ENCODE data around the gene COG1.

DNA sequence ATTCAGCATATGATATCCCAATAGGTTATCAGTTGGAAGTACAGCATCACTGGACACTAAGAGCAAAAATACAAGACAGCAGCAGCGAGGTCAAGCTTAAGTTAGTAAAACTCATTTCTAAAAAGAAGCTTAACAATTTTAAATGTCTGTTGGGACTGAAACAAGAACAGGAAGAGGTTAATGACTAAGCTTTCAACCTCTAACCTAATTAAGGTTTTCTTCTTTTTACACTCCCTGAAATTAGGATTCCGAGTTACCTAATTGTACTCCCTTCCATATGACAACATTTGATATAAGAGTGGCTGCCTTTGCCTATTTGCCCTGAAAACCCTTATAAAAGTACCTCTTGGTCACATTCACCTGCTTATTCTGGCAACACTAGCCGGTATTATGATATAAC, 34.5 kb downstream of the COG1 start:
- TF ChIP-seq, protein P1, sequence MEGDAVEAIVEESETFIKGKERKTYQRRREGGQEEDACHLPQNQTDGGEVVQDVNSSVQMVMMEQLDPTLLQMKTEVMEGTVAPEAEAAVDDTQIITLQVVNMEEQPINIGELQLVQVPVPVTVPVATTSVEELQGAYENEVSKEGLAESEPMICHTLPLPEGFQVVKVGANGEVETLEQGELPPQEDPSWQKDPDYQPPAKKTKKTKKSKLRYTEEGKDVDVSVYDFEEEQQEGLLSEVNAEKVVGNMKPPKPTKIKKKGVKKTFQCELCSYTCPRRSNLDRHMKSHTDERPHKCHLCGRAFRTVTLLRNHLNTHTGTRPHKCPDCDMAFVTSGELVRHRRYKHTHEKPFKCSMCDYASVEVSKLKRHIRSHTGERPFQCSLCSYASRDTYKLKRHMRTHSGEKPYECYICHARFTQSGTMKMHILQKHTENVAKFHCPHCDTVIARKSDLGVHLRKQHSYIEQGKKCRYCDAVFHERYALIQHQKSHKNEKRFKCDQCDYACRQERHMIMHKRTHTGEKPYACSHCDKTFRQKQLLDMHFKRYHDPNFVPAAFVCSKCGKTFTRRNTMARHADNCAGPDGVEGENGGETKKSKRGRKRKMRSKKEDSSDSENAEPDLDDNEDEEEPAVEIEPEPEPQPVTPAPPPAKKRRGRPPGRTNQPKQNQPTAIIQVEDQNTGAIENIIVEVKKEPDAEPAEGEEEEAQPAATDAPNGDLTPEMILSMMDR (IDR thresholded peaks at IDR 0.05), result no peak
- TF ChIP-seq POLR2AphosphoS5 (IDR thresholded peaks at IDR 0.05; ENCODE audit: low read depth, low read length) (no peak), TCF7L2 (IDR thresholded peaks at IDR 0.05; ENCODE audit: low read depth, low read length) (no peak), SIN3A (IDR thresholded peaks at IDR 0.05; ENCODE audit: borderline replicate concordance, insufficient read depth, low read depth, low read length) (no peak)
- TF ChIP-seq, protein P2, sequence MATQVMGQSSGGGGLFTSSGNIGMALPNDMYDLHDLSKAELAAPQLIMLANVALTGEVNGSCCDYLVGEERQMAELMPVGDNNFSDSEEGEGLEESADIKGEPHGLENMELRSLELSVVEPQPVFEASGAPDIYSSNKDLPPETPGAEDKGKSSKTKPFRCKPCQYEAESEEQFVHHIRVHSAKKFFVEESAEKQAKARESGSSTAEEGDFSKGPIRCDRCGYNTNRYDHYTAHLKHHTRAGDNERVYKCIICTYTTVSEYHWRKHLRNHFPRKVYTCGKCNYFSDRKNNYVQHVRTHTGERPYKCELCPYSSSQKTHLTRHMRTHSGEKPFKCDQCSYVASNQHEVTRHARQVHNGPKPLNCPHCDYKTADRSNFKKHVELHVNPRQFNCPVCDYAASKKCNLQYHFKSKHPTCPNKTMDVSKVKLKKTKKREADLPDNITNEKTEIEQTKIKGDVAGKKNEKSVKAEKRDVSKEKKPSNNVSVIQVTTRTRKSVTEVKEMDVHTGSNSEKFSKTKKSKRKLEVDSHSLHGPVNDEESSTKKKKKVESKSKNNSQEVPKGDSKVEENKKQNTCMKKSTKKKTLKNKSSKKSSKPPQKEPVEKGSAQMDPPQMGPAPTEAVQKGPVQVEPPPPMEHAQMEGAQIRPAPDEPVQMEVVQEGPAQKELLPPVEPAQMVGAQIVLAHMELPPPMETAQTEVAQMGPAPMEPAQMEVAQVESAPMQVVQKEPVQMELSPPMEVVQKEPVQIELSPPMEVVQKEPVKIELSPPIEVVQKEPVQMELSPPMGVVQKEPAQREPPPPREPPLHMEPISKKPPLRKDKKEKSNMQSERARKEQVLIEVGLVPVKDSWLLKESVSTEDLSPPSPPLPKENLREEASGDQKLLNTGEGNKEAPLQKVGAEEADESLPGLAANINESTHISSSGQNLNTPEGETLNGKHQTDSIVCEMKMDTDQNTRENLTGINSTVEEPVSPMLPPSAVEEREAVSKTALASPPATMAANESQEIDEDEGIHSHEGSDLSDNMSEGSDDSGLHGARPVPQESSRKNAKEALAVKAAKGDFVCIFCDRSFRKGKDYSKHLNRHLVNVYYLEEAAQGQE (IDR thresholded peaks at IDR 0.05; ENCODE audit: insufficient read depth in 1 of 2, low read depth in 2 of 2, low read length in 1 of 2), result no peak

Measured in Panc1 (cell line).